NCI-H2107 treated with DMSO at 0.1 percent for 48 hours (cell line): Measurements from ENCODE around the gene NCOA1.
"Not testable (repeated sequence)": the region's sequence is repeated elsewhere in the genome, so short reads cannot be mapped to it uniquely, and the experiment has no call there.

Experiments
- DNase-seq: peaks from one replicate; lab custom pipeline; 2025; ENCODE audit not compliant: unreplicated experiment; lab: John Stamatoyannopoulos, UW

The NCOA1 gene

DNA sequence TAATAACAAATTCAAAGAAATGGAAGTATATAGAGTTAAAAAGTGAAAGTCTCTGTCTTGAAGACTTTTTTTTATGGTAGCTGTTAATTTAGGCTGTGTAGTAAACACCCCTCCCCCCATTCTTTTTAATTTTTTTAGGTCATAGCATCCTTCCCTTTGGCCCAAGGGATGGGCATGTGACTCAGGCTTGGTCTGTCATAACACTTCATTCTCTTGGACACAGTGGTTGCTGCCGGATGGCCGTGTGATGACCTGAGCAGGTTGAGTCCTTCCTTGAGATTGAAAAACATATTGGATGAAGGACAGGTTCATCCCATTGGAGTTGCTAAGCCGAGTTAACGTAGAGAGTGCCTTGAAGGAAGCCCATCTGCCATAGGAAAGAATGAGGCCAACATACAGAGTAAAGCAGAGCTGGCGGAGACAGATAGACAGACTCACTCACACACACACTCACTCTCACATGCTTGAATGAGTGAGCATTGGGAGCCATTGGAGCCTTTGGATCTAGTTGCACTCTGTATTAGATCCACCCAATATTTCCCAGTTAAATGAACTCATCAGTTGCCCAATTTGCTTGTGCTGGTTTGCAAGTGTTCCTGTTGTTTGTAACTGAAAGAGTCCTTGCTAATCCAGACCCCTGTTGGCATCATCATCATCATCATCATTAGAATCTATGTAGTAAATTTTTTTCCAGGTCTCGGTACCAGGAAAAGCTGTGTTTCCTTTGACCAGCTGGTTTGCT is 14.7 kb downstream of the NCOA1 start:
- no peak for DNase-seq

DNA sequence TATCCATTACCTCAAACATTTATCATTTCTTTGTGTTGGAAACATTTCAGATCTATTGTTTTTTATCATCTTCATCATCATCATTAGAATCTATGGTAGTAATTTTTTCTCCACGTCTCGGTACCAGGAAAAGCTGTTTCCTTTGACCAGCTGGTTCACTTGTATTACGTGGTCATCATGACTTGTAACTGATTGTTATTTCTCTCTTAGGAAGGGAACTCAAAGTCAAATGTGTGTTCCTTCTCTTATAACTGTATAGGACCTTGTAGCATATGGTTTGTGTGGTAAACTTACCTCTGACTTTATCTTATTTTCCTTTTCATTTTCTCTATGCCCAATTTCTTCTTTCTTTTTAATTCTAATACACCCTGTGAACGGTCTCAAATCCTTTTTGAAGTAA is 16.5 kb downstream of the NCOA1 start:
- no peak for DNase-seq

DNA sequence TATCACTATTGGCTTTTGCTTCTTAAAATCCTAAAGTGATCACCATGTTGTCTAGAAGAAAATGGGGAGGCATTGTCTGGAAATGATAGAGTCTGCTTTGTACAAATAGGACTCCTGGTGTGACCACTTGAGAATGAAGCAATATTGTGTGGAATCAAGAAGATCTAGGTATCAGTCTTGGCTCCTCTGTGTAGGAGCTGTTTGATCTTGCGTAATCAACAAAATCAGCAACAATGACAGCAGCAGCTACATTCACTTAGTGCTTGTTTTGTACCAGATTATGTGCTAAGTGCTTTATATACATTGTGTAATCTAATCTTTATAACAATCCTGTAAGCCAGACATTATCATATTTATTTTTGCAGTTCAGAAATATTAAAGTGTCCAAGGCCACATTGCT is 17.8 kb downstream of the NCOA1 start:
- DNase-seq, result no peak

DNA sequence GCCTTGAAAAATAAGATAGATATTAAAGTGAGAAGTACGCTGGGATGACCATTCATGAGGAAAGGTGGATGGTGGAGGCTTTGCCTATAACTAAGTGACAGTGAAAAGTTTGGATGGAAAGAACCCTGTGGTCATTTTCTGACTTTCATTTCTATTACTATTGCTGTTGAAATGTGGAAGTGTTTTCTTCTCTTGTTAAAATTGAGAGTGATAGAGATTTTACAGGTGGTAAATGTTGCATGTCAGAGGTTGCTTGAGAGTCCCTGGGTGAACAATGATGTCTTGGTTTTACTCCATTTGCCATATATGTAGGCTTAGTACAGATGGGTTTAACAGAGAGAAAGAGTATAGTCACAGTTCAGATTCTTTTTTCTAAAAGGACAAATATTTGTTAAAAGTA is 18.4 kb downstream of the NCOA1 start:
- DNase-seq, result no peak

DNA sequence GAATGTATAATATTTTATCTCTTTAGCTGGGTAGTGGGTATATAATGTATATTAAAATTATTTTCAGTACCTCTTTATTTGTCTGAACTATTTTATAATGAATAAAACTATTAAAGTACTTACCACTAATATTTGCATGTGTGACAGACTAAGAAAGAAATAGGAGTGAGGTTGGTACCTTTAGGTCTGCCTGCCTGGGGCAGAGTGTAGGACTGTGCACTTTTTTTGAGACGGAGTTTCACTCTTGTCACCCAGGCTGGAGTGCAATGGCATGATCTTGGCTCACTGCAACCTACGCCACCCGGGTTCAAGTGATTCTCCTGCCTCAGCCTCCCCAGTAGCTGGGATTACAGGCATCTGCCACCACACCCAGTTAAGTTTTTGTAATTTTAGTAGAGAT is 18.8 kb downstream of the NCOA1 start:
- no peak for DNase-seq

DNA sequence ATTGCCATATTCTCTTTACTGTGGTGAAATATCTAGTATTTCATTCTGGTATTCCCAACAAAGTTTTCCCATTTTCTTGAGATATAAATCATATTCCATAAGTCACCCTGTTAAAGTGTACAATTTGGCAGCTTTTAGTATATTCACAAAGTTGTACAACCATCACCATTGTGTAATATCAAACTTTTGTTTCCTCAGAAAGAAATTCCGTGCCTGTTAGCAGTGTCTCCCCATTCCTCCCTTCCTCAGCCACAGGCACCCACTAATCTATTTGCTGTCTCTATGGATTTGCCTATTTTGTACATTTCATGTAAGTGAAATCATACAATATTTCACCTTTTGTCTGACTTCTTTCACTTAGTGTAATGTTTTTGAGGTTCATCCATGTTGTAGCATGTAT is 19.7 kb downstream of the NCOA1 start:
- no peak for DNase-seq

DNA sequence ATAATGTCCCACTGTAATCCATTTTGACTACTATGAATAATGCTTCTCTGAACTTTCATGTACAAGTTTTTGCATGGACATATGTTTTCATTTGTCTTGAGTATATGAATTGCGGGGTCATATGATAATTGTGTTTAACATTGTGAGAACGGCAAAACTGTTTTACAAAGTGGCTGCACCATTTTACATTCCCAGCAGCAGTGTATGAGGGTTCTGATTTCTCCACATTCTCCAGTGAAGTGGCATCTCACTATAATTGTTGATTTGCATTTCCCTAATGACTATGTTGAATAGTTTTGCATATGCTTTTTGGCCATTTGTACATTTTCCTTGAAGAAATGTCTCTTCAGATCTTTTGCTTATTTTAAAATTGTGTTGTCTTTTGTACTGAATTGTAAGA is 20.1 kb downstream of the NCOA1 start:
- DNase-seq, result no peak

DNA sequence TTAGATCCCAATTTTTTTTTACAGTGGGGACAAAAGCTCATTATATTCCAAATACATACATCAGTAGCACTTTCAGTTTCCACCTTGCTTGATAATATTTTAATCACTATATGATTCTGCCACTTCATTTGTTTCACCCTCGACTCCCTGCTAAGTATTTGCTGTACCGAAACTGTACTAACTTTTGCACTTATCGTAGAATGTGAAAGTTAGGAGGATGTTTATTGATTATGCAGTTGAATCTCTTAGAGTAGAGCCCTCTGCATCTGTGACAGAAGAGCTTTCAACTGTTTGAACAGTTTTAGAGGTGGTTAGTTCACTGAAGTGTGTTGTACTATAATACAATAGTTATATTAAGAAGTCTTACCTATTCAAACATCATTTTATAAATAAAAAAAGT is 20.8 kb downstream of the NCOA1 start:
- no peak for DNase-seq

DNA sequence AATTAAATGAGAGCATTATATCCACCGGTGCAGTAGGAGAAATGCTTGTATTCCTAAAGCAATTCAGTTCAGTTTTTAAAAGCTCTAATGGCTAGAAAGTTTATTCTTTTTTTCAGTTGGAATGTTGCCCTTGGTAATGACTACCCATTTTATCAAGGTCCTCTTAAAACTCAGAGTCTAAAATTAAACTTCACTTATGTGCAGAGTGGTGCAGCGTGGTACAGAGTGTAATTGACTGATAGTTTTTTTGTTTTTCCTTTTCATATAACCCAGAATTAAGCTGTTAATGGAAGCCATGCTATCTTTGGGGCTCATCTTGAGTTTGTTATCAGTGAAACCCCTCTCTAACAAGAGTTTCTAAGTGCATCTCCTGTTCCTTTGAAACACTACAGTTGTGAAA is 21.4 kb downstream of the NCOA1 start:
- DNase-seq, result no peak

DNA sequence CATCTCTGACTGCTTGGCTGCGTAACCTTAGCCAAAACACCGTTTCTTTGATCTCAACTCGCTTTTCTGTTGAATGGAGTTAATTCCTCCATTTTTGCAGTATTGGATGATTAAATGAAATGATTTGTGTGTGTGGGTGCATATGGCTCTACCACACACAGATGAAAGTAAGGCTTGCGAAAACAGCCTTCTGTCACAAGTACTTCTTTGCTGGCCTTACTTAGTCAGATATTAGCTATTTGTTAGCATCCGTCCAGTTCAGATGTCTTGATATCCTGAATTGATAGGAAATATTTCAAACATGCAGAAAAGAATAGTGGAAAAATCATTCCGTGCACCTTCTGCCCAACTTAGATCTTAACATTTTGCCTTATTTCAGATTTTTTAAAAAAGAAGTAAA is 21.8 kb downstream of the NCOA1 start:
- DNase-seq, result no peak

DNA sequence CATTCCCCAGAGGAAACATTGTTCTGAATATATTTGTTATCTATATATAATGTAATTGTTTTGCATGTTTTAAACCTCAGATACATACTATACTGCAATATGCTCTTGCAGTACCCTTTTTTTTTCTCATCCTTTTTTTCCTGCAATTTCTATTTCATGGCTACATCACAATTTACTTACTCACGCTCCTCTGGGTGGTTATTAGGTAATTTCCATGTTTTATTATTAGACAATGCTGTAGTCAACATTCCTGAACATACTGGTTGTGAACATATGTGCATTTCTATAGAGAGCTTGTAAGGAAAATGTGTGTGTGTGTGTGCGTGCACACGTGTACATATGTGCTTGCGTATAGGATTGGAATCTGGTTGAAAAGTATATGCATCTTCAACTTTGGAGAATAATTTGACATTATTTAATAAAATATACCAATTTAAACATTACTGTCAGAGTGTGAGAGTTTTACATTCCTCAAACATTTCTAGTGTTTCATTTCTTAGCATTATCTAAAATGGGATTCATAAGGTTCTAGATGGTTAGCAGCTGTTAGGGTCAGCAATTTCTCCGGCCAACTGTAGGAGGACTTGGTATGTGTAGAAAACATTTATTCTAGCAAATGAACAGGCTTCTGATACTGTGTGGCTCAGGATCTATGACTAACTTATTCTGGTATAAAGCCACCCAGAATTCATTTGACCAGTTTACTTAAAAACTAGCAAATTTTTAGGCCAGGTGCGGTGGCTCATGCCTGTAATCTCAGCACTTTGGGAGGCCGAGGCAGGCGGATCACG is 22.4 kb downstream of the NCOA1 start:
- no peak for DNase-seq

DNA sequence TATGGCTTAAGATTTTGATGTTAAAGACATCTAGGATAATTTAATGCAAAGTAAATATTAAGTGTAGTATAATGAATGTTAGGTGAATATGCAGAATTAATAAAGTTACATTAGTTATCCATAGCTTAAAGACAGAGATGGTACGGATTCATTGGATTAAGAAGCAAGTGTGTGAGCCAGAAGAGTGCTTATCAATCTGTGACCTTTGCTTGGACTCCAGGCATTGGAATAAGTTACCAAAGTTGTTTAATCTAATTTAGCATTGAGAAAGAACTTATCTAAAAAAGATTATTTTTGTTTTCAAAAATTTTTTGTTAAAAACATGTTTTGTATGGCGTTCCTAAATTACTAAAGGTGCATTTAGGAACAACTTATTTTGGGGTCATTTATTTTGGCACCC is 23.8 kb downstream of the NCOA1 start:
- DNase-seq, result no peak

DNA sequence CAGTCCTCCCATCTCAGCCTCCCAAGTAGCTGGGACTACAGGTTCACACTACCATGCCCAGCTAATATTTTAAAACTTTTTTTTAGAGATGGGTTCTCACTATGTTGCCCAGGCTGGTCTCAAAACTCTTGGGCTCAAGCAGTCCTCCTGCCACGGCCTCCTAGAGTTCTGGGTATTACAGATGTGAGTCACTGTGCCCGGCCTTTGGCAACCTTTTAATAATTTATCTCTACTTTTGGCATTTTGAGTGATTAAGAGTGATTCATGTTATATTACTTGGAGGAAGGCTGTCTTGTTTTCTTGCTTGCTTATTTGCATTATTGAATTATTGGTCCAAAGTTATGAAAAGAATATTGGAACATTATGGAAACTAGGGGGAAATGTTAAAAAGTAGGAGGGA is 24.3 kb downstream of the NCOA1 start:
- no peak for DNase-seq

DNA sequence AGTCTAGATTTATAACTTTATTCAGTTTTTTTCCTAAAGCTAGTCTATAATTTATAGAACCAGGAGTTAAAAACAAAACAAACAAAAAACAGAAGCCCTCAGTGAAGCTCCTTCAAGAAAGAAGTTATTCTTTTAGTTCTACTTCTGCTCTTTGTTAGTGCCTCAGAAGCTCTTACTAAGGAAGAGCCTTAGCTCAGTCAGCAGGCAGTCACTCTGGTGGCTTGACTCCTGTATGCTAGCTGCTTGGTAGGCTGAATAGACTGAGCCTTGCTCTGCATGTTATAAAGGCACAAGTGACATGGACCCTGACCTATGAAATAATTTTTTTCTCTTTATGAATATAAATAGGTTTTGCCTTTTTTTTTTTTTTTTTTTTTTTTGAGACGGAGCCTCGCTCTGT is 24.8 kb downstream of the NCOA1 start:
- no peak for DNase-seq

DNA sequence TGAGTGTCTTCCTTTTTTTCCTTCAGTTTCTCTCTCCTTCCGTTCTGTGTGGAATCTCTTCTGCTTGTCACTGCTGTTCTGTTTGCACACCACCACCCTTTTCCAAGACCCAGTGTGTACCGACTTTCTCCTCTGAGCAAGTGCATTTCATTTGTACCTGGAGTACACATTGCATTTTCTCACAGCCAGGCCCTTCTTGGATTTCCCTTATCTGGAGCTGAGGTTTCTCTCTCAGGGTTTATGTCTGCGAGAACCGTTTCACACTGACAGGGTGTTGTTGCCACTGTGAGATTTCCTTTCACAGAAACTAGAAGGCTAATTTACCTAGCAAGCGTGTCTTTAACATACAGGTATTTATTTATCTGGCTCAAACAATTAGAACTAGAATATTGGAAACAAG is 26.2 kb downstream of the NCOA1 start:
- DNase-seq, result no peak

DNA sequence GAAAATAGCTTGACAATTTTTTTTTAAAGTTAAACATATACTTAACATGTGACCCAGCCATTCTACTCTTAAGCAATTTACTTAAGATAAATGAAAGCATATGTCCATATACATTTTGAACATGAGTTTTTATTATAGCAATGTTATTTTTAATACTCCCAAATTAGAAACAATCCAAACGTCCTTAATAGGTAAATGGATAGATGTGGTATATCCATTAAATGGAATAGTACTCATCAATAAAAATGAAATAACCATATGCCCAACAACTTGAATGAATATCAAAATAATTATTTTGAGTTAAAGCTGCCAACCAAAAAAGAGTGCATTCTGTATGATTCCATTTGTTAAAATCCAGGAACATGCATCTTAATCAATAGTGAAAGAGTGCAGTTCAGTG is 29.1 kb downstream of the NCOA1 start:
- DNase-seq, result no peak

DNA sequence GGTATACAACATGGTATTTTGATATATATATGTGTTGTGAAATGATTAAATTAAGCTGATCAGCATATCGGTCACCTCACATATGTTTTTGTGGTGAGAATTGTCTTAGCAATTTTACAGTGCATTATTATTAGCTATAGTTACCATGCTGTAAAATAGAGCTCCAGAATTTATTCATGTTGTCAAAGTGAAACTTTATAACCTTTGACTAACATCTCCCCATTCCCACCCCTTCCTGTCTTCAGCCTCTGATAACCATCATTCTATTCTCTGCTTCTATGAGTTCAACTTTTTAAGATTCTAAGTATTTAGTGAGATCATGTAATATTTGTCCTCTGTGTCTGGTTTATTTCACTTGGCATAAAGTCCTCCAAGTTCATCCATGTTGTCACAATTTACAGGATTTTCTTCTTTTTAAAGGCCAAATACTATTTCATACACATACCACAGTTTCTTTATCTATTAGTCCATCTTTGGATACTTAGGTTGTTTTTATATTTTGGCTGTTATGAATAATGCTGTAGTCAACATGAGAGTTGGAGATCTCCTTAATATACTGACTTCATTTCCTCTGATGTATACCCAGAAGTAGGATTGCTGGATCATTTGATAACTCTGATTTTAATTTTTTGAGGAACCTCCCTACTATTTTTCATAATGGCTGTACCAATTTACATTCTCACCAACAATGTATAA is 30.3 kb downstream of the NCOA1 start:
- DNase-seq, result no peak

DNA sequence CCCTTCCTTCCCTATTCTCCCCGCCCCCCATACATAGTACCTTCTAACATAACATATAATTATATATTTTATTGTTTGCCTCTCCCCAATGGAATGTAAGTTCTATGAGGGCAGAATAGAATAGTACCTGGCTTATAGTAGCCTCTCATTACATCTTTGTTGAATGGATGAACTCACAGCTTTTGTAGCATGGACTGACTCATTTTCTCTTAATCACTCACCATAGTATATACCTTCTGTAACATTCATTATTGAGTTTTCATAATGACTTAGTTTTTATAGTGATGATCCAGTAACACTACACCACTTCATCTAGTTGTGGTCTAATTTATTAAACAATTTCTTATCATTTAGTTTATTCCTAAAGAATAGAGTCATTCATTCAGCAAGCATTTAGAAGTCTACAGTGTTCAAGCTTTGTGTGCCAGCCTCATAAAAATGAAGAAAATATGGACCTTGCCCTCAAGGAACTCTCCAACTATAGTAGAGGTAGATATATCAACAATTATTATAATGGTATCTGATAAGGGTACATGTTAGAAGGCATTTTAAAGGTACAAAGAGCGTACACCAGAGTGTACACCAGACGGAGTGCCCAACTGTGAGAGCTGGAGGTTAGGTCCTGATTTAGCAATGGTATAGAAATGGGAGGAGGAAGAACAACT is 31.1 kb downstream of the NCOA1 start:
- DNase-seq, result no peak

DNA sequence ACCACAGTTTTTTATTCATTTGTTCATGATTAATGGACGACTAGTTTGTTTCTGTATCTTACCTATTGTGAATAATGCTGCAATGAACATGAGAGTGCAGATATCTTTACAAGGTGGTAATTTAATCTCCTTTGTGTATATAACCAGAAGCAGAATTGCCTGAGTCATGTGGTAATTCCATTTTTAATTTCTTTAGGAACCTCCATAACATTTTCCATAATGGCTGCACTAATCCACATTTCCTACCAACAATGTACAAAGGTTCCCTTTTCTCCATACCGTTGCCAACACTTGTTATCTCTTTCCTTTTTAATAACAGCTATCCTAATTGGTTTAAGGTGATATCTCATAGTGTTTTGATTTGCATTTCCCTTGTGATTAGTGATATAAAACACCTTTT is 36.5 kb downstream of the NCOA1 start:
- no peak for DNase-seq

DNA sequence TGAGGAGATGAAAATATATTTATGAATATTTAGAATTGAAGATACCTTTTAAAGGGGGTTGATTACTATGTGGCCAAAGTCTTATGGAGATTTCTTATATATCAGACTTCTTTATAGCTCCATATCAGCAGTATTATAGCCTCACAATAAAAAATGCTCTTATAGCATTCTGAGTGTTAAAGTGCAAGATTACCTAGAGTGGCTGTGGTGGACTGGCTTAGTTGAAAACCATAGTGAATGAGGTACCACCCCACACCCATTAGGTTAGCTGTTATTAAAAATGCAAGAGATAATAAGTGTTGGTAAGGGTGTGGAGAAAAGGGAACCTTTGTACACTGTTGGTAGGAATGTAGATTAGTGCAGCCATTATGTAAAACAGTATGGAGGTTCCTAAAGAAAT is 39.7 kb downstream of the NCOA1 start:
- DNase-seq, result no peak

DNA sequence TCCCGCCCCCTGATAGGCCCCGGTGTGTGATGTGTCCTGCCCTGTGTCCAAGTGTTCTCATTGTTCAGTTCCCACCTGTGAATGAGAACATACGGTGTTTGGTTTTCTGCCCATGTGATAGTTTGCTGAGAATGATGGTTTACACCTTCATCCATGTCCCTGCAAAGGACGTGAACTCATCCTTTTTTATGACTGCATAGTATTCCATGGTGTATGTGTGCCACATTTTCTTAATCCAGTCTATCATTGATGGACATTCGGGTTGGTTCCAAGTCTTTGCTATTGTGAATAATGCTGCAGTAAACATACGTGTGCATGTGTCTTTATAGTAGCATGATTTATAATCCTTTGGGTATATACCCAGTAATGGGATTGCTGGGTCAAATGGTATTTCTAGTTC is 40.6 kb downstream of the NCOA1 start:
- DNase-seq, result not testable (repeated sequence)

DNA sequence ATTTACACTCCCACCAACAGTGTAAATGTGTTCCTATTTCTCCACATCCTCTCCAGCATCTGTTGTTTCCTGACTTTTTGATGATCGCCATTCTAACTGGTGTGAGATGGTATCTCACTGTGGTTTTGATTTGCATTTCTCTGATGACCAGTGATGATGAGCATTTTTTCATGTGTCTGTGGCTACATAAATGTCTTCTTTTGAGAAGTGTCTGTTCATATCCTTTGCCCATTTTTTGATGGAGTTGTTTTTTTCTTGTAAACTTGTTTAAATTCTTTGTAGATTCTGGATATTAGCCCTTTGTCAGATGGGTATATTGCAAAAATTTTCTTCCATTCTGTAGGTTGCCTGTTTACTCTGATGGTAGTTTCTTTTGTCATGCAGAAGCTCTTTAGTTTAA is 41.0 kb downstream of the NCOA1 start:
- DNase-seq, result not testable (repeated sequence)
